NCI-H2196 treated with DMSO at 0.1 percent for 48 hours (cell line): ENCODE results near the gene EVI5L.
A peak's percentile ranks its signal among the peaks of the same experiment; 100 is the strongest.

Source experiments
- DNase-seq: peaks from one replicate; lab custom pipeline; 2025; ENCODE audit not compliant: unreplicated experiment; lab: John Stamatoyannopoulos, UW

Gene EVI5L

GRCh38 chr19:7894612-7895309 is 64.7 kb downstream of the EVI5L start:
- no peak for DNase-seq

- no peak for DNase-seq
Measured at GRCh38 chr19:7895565-7895964, 65.5 kb downstream of the EVI5L start.

- DNase-seq: no peak
Measured at GRCh38 chr19:7897292-7897691, 67.3 kb downstream of the EVI5L start.

GRCh38 chr19:7898967-7899366 is 68.9 kb downstream of the EVI5L start:
- no peak for DNase-seq

- no peak for DNase-seq
Measured at GRCh38 chr19:7899751-7900378, 69.8 kb downstream of the EVI5L start.

- DNase-seq: no peak
Measured at GRCh38 chr19:7900401-7900870, 70.4 kb downstream of the EVI5L start.

- DNase-seq: no peak
Measured at GRCh38 chr19:7900931-7901330, 70.9 kb downstream of the EVI5L start.

- no peak for DNase-seq
Measured at GRCh38 chr19:7901337-7901736, 71.3 kb downstream of the EVI5L start.

GRCh38 chr19:7902796-7903243 is 72.8 kb downstream of the EVI5L start:
- no peak for DNase-seq

- DNase-seq: peak; percentile 98
Measured at GRCh38 chr19:7903244-7904073, 73.4 kb downstream of the EVI5L start, which contains the start of gene MAP2K7. Gene MAP2K7 (plus strand): TSS chr19:7903877. CDS start chr19:7903945, 68 bp downstream.

- no peak for DNase-seq
Measured at GRCh38 chr19:7904074-7905020, 74.3 kb downstream of the EVI5L start.

- no peak for DNase-seq
Measured at GRCh38 chr19:7905268-7905667, 75.2 kb downstream of the EVI5L start.

GRCh38 chr19:7905859-7906258 is 75.8 kb downstream of the EVI5L start:
- no peak for DNase-seq

GRCh38 chr19:7907122-7907521 is 77.1 kb downstream of the EVI5L start:
- DNase-seq: no peak

GRCh38 chr19:7907544-7907943 is 77.5 kb downstream of the EVI5L start:
- no peak for DNase-seq

GRCh38 chr19:7908078-7908699 is 78.2 kb downstream of the EVI5L start:
- no peak for DNase-seq

GRCh38 chr19:7908742-7909461 is 78.9 kb downstream of the EVI5L start:
- DNase-seq: no peak

- no peak for DNase-seq
Measured at GRCh38 chr19:7909471-7910067, 79.6 kb downstream of the EVI5L start.
